GM21360 (cell line): ENCODE results near the gene GPC2.

Experiments used
- ATAC-seq: cut with Tn5 transposase; IDR thresholded peaks from one replicate; pipeline ENCODE4 v1.9.1; 2021; ENCODE audit warnings: mild to moderate bottlenecking, moderate library complexity; ENCODE audit not compliant: unreplicated experiment

The GPC2 gene

GRCh38 chr7:100170101-100170897, 6.9 kb downstream of the GPC2 start:
- no peak for ATAC-seq

GRCh38 chr7:100169147-100169850, 7.9 kb downstream of the GPC2 start:
- ATAC-seq: no peak

- ATAC-seq: no peak
Observed at GRCh38 chr7:100167912-100168323, 9.3 kb downstream of the GPC2 start.

- no peak for ATAC-seq
Observed at GRCh38 chr7:100166970-100167911, 9.9 kb downstream of the GPC2 start.

- no peak for ATAC-seq
Observed at GRCh38 chr7:100166317-100166940, 10.8 kb downstream of the GPC2 start.

GRCh38 chr7:100163871-100164270, 13.3 kb downstream of the GPC2 start:
- ATAC-seq: no peak

GRCh38 chr7:100163006-100163531, 14.1 kb downstream of the GPC2 start:
- ATAC-seq: no peak

- ATAC-seq: no peak
Observed at GRCh38 chr7:100160067-100160466, 17.1 kb downstream of the GPC2 start.

- no peak for ATAC-seq
Observed at GRCh38 chr7:100159099-100159623, 18.0 kb downstream of the GPC2 start.

GRCh38 chr7:100158229-100159098, 18.7 kb downstream of the GPC2 start, which contains the start of gene TRAPPC14:
Gene TRAPPC14 (minus strand): TSS chr7:100158723. CDS start chr7:100158499, 224 bp downstream.
- peak; percentile 45 for ATAC-seq

GRCh38 chr7:100157334-100158228, 19.6 kb downstream of the GPC2 start:
- ATAC-seq: no peak

- ATAC-seq: no peak
Observed at GRCh38 chr7:100157069-100157333, 20.2 kb downstream of the GPC2 start.

- ATAC-seq: no peak
Observed at GRCh38 chr7:100156331-100157068, 20.7 kb downstream of the GPC2 start.

- ATAC-seq: no peak
Observed at GRCh38 chr7:100155553-100156317, 21.4 kb downstream of the GPC2 start.

- no peak for ATAC-seq
Observed at GRCh38 chr7:100154651-100155491, 22.3 kb downstream of the GPC2 start.
